GM19193 (cell line): ENCODE results near the gene NPIPB8.

Experiments used
- POLR2A ChIP-seq: IDR thresholded peaks from 4 replicates; pipeline ENCODE4 v1.6.1; 2011; ENCODE audit not compliant: insufficient read depth, insufficient read length; ENCODE audit errors: extremely low read depth

NPIPB8 gene

DNA sequence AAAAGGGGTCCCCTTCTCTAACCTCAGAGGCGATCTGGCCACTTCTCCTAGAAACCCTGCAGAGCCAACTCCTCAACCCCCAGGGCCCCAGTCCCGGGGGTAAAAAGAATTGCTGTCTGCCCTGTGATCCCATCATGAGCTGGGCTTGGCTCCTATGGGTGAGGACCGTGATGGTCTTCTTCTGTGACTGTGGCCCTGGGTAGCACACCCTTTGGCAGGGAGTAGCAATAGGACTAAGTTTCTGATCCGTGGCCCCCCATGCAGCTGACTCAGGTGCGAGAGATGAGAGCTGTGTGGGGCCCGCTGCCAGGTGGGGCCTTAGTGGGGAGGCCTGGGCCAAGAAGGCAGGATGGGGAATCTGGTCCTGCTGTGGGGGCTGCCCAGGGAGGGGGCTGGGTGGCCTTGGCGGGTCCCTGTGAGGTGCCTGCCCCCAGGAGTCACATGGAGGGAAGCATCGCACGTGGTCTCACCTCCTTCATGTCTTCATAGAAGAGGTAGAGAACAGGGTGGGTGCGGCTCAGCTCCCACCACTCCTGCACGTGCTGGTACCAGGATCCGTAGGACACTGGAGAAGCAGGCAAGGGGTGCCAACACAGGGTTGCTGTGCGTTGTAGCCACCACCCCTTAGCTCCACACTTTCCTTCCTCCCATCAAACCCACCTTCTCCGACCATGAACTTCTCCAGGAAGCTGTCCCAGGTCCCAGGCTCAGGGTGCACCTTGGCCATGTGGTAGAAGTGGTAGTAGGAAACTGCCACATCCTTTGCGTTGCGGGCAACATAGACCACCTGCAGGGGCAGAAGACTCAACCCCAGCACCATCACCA lies 31.4 kb upstream of the NPIPB8 start:
- TF ChIP-seq POLR2A: no peak

- no peak for TF ChIP-seq POLR2A
Measured at GRCh38 chr16:28607116-28607623, 30.7 kb upstream of the NPIPB8 start.

DNA sequence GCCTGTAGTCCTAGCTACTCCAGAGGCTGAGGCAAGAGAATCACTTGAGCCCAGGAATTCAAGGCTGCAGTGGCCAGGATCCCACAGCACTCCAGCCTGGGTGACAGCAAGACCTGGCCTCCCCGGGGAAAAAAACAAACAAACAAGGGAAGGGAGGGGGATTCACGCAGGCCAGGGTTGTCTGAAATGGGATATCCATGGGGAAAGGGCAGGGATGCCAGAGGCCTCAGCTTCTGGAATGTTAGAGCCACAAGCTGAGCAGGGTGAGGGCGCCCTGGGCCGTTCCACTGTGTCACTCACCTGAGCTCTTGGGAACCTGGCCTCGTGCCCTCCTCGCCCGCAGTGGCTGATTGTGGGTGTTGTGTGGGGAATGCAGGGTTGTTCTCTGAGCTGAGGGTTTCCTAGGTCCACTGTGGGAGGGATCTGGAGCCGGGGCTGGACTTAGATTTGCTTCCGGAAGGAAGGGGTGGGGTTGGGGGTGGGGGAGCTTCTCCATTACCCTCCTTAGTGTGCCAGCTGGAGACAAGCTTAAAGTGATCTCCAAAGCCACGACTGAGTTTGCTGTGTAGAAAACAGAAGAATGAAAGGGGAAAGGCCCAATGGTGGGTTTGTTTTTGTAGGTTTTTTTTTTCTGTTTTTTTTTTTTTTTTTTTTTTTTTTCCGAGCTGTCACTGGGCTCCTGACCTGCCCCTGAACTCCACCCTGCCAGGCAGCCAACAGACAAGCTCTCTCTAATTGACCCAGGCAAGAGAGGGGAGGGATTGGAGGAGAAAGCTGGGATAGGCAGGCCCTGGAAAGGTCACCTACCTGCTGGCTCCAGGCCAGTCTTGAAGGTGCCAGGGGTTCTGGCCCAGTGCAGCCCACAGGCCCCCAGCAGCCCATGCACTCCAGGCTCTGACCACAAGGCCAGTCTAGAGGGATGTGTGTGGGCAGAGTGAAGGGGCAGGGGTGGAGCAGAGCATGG lies 28.0 kb upstream of the NPIPB8 start, which contains the start of gene SULT1A1:
Gene SULT1A1, minus strand, starts transcription at position 414 of the 964 bp plus-strand sequence. CDS start 1,189 bp downstream, outside the sequence.
- no peak for TF ChIP-seq POLR2A

- TF ChIP-seq POLR2A: no peak
Measured at GRCh38 chr16:28610595-28611191, 27.2 kb upstream of the NPIPB8 start.

DNA sequence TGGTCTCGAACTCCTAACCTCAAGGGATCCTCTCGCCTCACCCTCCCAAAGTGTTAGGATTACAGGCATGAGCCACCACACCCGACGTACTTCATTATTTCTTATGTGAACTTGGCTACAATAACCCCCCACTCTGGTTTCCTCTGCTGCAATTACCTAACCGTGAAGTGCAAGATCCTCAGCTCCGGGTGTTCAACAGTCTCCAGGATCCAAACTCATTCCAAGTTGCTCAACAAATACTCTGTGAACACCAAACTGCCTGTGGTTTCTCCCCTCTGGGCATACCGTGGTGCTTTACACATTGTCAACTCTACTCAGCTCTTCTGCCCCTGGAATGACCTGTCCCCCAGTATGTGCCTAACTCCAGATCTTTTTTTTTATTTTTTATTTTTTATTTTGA lies 21.2 kb upstream of the NPIPB8 start:
- TF ChIP-seq POLR2A: no peak

- no peak for TF ChIP-seq POLR2A
Measured at GRCh38 chr16:28617874-28618273, 20.0 kb upstream of the NPIPB8 start.

- no peak for TF ChIP-seq POLR2A
Measured at GRCh38 chr16:28621481-28622155, 16.2 kb upstream of the NPIPB8 start.

- TF ChIP-seq POLR2A: no peak
Measured at GRCh38 chr16:28623172-28623711, 14.6 kb upstream of the NPIPB8 start.
